HG03558 (cell line): Measurements from ENCODE around the gene GEN1.
A peak's percentile ranks its signal among the peaks of the same experiment; 100 is the strongest.
"Not testable (repeated sequence)": the region's sequence is repeated elsewhere in the genome, so short reads cannot be mapped to it uniquely, and the experiment has no call there.

Source experiments
- ATAC-seq: cut with Tn5 transposase; IDR thresholded peaks from one replicate; pipeline ENCODE4 v1.9.1; 2021; ENCODE audit warnings: moderate number of reproducible peaks; ENCODE audit not compliant: unreplicated experiment; ENCODE audit errors: extremely low read depth

GEN1 gene

DNA sequence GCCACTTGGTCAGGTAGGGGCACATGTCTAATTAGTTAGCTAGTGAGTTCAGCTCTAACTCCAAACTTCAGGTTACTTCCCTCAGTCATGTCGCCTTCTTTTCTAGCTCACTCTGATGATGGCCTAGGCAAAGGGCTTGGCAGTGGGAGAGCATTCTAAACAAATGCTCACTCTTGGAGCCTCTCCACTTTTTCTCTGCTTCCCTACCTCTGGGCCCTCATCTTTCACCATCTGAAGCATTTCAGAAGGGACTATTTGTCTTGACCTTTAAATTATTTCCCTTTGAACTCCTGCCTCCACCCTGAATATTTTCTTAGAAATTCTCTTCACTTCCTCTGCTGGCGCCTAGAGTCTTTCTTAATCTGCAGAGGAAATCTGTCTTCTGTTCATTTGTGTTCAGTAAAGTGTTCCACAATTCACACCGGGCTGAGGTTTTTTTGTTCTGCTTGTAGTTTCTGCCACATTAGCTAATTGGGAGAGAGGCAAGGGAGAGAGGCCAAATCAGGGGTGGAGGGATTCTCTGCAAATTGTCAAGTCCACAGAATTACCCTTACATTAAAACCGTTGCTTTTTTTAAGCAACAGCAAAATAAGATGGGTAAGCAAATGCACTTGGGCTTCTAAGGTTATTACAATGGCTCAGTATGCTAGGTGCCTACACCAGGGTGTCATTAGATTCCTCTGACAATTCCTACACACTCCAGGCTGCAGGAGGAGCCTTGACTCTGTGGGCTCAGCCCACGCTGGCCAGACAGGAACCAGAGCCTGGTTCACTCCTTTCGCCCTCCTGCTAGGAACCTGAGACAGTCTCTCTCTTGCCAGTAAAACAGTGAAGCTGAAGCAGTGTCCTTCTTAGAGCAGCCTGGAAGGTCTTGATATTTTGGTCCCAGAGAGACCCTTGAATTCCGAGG is 67.9 kb downstream of the GEN1 start:
- ATAC-seq = no peak

GRCh38 chr2:17822445-17823117 is 68.6 kb downstream of the GEN1 start:
- no peak for ATAC-seq

DNA sequence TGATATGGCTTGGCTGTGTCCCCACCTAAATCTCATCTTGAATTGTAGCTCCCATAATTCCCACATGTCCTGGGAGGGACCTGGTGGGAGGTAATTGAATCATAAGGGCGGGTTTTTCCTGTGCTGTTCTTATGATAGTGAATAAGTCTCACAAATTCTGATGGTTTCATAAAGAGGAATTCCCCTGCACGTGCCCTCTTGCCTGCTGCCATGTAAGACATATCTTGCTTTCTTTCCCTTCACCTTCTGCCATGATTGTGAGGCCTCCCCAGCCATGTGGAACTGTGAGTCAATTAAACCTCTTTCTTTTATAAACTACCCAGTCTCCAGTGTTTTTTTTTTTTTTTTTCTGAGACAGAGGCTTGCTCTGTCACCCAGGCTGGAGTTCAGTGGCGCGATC is 69.7 kb downstream of the GEN1 start:
- not testable (repeated sequence) for ATAC-seq

DNA sequence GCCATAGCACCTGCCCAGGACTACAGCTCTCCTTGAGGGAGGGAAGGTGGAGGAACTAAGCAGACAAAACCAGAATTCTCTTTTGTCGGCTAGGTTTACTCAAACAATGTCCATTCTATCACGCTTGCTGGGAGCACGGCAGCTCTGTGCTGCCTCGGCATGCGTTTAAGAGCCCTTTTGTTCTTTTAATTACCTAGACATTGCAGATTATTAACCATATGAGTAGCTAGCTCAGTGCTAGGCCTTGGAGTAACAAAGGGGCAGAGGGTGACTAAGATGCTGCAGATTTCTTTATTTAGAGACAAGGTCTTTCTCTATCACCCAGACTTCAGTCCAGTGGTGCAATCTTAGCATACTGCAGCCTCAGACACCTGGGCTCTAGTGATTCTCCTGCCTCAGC is 73.4 kb downstream of the GEN1 start:
- ATAC-seq = no peak

GRCh38 chr2:17827785-17828184 is 73.8 kb downstream of the GEN1 start:
- ATAC-seq = no peak

GRCh38 chr2:17830053-17831034 is 76.4 kb downstream of the GEN1 start:
- ATAC-seq = peak; percentile 78

GRCh38 chr2:17835516-17835915 is 81.6 kb downstream of the GEN1 start:
- ATAC-seq = no peak
